ENCODE measurements around the gene TCF7L1.
"Not testable (repeated sequence)": the region's sequence is repeated elsewhere in the genome, so short reads cannot be mapped to it uniquely, and the experiment has no call there.

Gene TCF7L1

GRCh38 chr2:85330839-85331636 lies 197.8 kb downstream of the TCF7L1 start:
- no peak for DNase-seq
- TF ChIP-seq, protein P1, sequence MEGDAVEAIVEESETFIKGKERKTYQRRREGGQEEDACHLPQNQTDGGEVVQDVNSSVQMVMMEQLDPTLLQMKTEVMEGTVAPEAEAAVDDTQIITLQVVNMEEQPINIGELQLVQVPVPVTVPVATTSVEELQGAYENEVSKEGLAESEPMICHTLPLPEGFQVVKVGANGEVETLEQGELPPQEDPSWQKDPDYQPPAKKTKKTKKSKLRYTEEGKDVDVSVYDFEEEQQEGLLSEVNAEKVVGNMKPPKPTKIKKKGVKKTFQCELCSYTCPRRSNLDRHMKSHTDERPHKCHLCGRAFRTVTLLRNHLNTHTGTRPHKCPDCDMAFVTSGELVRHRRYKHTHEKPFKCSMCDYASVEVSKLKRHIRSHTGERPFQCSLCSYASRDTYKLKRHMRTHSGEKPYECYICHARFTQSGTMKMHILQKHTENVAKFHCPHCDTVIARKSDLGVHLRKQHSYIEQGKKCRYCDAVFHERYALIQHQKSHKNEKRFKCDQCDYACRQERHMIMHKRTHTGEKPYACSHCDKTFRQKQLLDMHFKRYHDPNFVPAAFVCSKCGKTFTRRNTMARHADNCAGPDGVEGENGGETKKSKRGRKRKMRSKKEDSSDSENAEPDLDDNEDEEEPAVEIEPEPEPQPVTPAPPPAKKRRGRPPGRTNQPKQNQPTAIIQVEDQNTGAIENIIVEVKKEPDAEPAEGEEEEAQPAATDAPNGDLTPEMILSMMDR (IDR thresholded peaks at IDR 0.05): no peak
- intact Hi-C loops (cut with DNase I; ENCODE audit: low total_unique reads): no loop called here
- no peak overlapping the region for H3K4me3 ChIP-seq
- no peaks in the 10 kb centered on the region for H3K36me3 ChIP-seq
- no peaks in the 10 kb centered on the region for H3K9me3 ChIP-seq
- H3K4me1 ChIP-seq: peaks cover 0 to 20% (median 12%) of the 10 kb centered on the region in 4 donors
- H3K27me3 ChIP-seq: peaks cover 0 to 2% of the 10 kb centered on the region in 2 donors
- H3K27ac ChIP-seq: no peak overlapping the region

GRCh38 chr2:85333877-85334276 lies 200.7 kb downstream of the TCF7L1 start:
- H3K27me3 ChIP-seq; DNase-seq; H3K9me3 ChIP-seq; H3K4me3 ChIP-seq; intact Hi-C loops (cut with DNase I; ENCODE audit: low total_unique reads); H3K4me1 ChIP-seq; H3K36me3 ChIP-seq; H3K27ac ChIP-seq: not testable (repeated sequence)

DNA sequence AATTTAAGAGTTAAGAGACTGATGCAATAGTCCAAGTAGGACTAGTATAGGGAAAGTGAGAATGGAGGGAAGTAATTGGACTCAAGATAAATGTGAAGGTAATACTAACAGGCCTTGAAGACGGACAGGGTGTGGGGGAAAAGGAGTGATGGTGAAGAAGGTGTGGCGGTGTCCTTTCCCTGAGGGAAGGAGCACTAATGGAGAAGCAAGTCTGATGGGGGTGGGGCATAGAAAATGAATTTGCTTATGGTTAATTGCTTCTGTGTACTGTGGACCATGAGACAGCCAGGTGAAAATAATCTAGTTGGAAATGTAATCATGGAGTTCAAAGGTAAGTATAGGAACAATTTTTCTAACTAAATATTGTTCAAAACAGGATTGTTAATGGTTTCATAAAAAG lies 201.7 kb downstream of the TCF7L1 start:
- Histone ChIP-seq H3K27ac (no peak overlapping the region), H3K4me1 (peaks cover 0 to under 1% (median 0%) of the 10 kb centered on the region in 4 donors), H3K27me3 (peaks cover 0 to 8% of the 10 kb centered on the region in 2 donors), H3K4me3 (no peak overlapping the region), H3K9me3 (no peaks in the 10 kb centered on the region), H3K36me3 (no peaks in the 10 kb centered on the region)
- TF ChIP-seq, protein P1 (IDR thresholded peaks at IDR 0.05): no peak
- DNase-seq: no peak
- intact Hi-C loops (cut with DNase I; ENCODE audit: low total_unique reads): no loop called here

- intact Hi-C loops (cut with DNase I; ENCODE audit: low total_unique reads): no loop called here
- Histone ChIP-seq H3K4me1 (peaks cover 0 to 9% (median 2%) of the 10 kb centered on the region in 4 donors), H3K9me3 (no peaks in the 10 kb centered on the region), H3K27me3 (peaks cover 0 to 6% of the 10 kb centered on the region in 2 donors), H3K27ac (no peak overlapping the region), H3K4me3 (no peak overlapping the region), H3K36me3 (peaks cover 6 to 30% (median 18%) of the 10 kb centered on the region in 3 donors)
- no peak for DNase-seq
- TF ChIP-seq, protein P1 (IDR thresholded peaks at IDR 0.05): no peak
These were observed 207.1 kb downstream of the TCF7L1 start for GRCh38 chr2:85340034-85340892.

- Histone ChIP-seq H3K27ac (no peak overlapping the region), H3K36me3 (peaks cover 17 to 42% (median 30%) of the 10 kb centered on the region in 3 donors), H3K27me3 (peaks cover 0 to 6% of the 10 kb centered on the region in 2 donors), H3K4me1 (peaks cover 0 to 9% (median 2%) of the 10 kb centered on the region in 4 donors), H3K9me3 (no peaks in the 10 kb centered on the region), H3K4me3 (no peak overlapping the region)
- no peak for DNase-seq
- TF ChIP-seq, protein P1 (IDR thresholded peaks at IDR 0.05): no peak
- intact Hi-C loops (cut with DNase I; ENCODE audit: low total_unique reads): no loop called here
These were observed 208.3 kb downstream of the TCF7L1 start for GRCh38 chr2:85341269-85342029.

Measured in tibial artery (tissue), 4 donors.